NCI-H1092 treated with DMSO at 0.1 percent for 48 hours (cell line): ENCODE data around the gene PIEZO1.

ENCODE experiments used
- DNase-seq: peaks from one replicate; lab custom pipeline; 2025; lab: John Stamatoyannopoulos, UW

The PIEZO1 gene

DNA sequence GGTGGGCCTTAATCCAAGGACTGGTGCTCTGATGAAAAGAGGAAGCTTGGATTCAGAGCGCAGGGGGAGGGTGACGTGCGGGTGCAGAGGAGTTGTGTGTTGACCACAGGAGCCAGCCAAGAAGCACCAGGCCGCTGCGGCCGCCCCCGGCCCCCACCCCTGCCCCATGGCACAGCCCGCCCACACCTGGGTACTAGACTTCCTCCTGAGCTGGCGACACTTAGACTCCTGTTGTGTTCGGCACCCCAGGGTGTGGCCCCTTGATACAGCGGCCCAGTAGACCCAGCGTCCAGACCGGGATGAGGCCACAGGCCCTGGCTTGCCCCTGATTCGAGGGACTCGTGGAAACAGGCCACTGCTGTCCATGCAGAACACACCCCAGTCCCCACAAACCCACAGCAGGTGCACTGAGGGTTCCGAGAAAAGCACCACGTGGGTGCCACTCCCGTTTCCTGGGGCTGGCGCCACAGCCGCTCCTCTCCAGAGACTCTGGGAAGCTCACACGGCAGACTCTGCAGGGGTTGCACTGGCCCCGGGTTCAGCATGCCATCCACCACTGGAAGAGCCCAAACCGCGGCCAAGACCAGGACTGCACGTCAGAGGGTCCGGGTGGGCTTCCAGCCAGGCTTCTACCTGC is 93.0 kb downstream of the PIEZO1 start:
- no peak for DNase-seq

DNA sequence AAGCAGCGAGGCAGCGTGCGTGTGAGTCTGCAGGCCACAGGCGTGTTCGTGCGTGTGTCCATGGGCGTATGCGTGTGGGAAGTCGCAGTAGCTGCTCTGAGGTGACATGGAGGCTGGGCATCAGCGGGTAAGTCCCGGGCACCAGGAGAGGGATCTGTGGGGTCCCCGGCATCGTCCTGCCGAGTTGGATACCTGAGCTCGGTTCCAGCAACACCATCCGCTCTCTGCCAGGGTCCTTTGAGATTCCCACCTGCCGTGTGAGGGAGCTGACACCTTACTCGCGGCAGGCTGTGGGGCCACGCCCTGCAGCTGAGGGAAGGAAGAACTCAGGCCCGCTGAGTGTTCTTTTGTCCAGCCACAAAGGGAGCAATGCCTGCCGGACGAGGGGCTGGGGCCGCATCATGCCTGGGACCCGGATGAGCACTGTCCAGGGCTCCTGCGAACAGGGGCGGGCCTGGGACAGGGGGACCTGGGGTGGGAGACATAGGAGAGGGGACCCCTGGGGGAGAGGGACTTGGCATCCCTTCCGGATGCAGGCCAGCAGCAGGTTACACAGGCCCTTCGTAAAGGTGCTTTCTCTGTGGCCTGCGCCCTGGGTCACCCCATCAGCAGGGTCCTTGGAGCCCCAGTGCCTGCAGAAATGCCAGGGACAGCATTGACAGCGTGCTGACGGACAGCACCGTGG is 93.7 kb downstream of the PIEZO1 start:
- DNase-seq = no peak

DNA sequence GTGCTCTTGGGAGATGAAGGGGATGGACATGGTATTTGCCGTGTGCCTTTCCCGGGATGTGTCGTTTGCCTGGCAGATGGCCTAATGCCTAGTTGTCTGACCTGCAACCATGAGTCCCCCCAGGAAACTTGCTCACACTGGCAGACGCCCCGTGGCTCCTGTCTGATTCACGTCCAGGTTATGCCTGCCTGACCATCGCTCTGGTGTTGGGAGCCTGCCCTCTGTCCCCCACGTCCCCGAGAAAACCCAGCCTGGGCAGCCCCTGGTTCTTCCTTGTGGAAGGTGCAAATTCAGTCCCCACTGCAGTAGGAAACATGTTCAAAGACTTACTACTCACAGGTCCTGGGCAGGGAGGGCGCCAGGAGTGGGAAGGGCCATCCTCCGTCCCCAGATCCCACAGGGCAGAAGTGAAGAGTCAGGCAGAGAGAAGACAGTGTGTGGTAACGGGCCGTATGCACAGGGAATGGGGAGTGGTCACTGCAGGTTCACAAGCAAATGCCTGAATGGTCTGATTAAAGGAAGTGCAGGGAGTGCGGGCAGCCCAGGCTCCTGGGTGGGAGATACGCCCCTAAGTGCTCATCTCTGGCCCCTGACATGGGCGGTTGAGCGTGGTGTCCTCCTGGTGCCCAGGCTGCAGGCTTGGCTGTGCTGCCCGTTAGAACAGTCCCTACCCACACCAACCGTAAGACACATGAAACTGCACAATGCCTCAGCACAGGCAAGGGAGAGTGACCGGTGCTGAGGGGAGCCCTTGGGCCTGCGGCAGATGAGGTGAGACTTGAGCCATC is 94.5 kb downstream of the PIEZO1 start:
- DNase-seq = no peak

DNA sequence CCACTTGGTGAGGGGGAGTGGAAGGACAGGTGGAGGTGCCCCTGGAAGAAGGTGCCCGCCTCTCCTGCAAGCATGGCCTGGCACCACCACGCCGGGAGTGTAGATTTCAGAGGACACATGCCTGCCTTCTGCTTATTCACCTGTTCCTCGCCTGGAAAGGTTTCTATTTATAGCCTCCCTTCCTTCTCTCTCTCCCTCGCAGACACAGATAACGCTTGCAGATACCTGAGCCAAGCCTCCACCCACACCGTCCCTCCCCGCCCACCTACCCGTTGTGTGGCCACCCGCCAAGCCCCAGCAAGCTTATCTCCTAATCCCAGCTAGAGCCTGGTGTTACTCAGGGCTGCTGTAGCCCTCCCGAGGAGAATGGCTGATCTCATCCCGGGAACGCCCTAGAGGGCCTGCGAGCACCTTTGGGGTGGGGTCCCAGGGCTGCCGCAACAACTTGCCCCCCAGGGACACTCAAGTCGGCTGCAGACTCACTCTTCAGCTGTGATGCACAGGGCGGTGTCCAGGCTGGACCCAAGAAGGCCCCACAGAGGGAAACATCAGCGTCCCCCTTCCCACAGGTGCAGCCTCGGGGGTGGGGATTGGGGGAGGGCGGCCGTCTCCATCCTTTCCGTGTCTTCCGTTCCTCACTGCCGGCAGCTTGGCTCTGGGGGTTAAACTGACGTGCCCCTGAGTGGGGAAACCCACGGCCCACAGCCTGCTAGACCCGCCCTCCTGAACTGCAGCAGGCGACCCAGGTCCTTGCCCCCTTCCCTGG is 96.8 kb downstream of the PIEZO1 start:
- peak; percentile 33 for DNase-seq

DNA sequence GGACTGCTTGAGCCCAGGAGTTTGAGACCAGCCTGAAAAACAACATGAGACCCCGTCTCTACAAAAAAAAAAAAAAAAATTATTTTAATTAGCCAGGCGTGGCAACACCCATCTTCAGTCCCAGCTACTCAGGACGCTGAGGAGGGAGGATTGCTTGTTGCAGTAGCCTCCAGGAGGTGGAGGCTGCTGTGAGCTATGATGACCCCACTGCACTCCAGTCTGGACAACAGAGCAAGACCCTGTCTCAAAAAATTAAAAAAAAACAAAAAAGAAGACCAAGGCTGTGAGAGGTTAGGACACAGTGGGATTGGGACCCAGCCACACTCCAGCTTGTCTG is 97.4 kb downstream of the PIEZO1 start:
- no peak for DNase-seq

DNA sequence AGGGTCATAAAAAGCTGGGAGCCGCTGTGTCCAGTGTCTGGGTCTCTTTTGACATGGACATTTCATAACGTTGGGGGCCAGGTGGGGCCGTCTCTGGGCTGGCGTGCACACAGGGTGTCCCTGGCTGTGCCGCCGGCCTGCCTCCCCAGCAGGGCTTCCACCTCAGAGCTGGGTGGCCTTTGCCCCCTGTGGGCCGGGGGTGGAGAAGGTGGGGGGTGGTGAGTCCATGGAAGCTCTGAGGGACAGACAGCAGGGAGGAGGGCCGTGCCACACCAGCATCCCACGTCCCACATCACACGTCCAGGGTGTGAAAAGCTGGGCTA is 97.8 kb downstream of the PIEZO1 start:
- no peak for DNase-seq

DNA sequence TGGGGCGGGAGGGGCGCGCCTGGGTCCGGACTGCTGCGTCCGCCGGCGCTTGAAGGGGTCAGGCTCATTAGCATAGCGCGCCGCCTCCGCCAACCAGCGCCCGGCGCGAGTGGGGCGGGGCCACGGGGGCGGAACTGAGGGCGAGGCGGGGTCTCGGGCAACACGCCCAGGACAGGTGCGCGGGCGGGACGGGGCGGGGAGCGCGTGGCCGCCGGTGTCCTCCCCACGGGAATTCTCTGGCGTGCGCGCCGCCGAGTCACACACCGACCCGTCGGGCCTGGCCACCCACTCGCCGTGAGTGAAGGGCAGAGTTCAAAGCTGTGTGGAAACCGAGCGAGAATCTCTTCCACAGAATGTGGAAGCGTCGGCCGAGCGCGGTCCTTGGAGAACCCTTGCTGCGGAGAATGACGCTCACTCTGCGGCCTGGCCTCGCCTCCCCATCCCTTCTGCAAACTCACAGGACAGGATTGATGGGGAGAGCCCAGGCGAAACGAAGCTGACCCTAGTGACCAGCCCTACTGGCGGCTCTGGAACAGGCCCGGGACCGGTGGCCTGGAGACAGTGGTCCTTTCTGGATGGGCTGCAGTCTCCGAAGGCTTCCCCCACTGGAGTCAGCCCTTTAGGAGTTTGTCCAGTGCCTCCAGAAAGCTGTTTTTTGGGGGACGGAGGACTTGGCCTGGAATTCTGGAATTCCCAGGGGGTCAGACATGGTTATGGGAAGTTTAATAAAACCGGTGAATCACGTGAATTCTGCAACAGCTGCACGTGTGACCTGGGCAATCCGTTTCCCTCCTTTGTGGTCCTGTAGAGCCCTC is 98.4 kb downstream of the PIEZO1 start, which contains the start of gene SNAI3:
TSS of gene SNAI3 (minus strand) at position 69 of the 815 bp plus-strand sequence. CDS start 101 bp downstream, outside the sequence.
- DNase-seq = peak; percentile 48

DNA sequence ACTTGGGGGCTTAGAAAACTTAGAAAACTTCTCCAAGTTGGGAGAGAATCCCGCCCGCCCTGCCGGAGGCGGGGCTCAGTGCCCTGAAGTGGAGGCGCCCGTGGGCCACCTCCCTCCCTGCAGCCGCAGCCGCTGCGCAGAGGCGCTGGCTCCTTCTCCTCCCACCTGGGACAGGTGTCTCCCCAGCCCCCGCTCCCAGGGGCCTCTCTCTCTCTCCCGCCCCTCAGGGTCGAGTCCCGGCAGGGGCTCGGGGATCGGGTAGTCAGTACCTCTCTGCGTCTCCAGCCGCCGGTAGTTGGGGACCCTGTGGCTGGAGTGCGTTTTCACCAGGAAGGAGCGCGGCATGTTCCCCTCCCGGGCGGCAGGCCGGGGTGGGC is 99.0 kb downstream of the PIEZO1 start:
- DNase-seq = no peak

DNA sequence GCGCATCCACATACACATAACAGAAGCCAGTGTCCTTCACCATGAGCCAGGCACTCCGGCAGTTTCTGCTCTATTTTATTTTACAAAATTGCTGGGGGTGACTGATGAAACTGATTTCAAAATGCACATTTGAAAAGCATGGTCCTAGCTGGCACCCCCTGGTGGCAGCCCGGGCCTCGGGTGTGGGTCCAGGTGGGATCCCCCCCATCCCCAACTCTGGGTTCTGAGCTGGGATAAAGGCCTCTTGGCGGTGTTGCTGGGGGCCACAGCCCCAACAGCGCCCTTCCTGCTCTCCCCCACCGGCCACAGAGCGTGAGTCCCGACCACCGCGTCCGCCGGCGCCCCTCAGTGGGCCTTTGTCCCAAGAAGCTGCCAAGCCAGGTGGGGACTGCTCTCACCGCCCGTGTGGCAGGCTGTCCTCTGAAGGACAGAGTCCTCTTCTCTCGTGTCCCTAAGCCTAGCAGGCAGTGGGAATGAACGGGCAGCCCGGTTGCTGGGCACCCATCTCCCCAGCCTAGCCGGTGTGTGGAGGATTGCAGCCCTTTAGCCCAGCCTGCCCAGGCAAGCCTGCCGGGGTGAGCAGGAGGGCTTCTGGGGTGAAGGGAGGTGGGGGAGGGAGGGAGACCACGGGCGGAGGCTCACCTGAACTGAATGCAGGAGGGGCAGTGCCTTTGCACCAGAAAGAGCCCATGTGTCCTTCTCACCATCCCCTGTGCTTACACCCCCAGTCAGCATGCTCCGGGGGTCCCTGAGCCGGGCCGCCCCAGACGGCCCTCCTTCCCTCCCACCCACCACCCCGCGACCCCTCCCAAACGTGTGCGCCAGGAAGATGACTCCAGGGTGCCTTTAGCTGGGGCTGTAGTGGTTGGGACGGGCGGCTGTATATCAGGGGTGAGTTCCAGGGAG is 99.6 kb downstream of the PIEZO1 start:
- no peak for DNase-seq

DNA sequence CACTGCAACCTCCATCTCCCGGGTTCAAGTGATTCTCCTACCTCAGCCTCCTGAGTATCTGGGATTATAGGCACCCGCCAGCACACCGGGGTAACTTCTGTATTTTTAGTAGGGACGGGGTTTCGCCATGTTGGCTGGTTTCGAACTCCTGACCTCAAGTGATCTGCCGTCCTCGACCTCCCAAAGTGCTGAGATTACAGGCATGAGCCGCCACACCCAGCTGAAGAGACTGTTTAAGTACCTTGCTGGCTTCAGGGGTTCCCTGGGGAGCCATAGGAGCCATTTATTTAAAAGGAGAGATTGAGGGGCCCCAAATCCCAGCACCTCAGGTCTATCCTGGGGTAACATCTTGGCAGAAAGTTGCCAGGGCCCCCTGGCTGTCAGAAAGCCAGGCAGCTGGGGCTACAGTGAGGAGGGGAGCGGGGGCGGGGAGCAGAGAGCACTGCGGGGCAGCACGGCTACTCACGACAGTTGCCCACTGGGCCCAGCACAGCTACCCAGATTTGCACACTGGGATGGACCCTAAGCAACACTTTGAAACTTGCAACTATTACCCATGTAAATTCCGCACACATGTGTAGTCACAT is 100.4 kb downstream of the PIEZO1 start:
- DNase-seq = no peak

DNA sequence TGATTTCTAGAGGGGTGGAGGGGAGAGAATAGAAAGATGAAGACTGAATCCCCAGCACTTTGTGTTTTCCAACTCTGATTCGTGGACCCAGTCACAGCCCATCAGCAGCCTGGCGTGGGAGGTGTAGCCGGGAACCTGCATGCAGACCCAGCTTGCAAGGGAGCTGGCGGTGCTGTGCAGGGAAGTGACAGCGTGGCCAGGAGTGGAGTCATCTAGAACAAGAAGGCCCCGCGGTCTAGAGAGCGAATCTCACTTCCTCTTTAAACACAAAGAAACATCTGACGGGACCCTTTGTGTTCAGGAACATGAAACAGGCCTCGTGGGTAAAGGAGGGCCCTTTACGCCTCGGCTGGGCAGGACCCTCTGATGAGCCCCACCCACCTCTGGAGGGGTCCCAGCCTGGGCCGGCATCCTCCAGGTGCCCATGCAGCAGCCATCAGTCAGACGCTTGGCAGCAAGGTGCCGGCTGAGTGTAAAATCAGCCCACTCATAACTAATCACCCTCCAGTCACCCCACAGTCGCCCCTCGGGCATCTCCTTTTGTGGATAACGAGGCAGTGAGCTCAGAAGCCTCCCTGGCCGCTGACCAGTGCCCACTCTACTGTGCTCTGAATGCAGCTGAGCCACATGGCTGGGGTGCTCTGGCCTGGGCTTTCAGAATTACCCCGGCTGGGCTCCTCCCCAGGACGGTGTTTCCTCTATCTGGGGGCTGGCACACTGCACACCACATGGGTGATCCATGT is 103.1 kb downstream of the PIEZO1 start:
- no peak for DNase-seq

DNA sequence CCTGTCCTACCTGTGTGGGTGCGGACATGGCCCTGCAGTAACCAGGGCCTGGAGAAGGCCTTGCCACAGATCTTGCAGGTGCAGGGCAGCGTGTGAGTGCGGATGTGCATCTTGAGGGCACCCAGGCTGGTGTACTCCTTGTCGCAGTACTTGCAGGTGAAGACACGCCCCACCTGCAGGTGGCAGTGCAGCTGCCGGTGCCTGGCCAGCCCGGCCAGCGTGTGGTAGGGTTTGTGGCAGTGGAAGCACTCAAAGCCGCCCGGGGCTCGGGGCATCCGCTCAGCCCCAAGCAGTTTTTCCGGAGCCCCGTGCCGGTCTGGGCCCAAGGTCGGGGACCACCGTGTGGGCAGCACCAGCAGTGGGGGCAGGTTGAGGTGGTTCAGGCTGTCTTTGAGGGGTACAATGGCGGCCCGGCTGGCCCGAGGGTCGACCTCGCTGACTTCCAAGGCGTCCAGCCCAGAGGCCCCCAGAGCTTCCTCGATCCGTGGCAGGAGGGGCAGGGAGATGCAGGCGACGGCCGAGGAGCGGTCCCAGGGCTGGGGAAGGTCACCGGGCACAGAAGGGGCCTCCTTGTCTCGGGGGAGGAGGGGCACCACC is 103.8 kb downstream of the PIEZO1 start:
- DNase-seq = no peak

DNA sequence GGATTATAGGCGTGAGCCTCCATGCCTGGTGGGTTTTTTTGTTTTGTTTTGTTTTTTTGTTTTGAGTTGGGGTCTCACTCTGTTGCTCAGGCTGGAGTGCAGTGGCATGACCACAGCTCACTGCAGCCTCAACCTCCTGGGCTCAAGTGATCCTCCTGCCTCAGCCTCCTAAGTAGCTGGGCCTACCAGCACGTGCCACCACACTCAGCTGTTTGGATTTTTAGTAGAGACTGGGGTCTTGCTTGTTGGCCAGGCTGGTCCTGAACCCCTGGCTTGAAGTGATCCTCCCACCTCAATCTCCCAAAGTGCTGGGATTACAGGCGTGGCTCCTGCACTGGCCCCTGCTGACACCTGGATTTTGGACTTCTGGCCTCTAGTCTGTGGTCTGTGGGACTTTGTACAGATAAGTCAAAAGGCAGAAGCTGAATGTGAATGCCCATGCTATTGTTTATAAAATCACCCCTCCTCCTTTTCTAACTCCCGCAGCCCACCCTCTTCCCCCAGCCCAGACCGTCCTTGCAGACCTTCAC is 104.4 kb downstream of the PIEZO1 start:
- DNase-seq = no peak

DNA sequence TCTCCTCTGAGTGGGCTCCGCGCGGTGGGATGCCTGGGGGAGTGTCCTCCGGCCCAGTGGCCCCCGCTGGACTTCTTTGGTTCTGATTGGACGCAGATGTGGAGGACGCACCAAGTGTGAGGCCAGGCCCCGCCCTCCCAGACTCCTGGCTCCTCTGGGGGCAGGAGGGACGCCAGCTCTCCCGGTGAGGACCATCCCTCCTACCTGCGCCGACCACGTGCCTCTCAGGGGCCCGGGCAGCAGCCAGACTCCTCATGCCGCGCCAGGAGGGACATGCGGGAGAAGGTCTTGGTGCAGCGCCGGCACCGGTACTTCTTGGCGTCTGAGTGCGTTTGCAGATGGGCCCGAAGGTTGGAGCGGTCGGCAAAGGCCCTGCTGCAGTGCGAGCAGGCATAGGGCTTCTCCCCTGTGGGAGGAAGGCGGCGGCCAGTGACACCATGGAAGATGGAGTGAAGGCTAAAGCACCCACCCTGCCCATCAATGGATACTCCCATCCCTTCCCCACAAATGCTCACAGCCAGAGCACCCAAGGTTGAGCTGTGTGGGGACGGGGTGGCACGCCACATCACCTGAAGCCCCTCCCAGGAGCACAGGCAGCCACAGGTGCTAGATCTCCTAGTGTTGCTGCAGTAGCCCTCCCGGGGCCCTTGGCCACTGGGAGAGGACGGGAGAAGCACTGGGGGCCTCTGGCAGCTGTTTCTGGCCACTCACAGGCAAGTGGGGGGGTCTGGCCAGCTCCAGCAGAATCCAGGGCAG is 106.6 kb downstream of the PIEZO1 start:
- no peak for DNase-seq

DNA sequence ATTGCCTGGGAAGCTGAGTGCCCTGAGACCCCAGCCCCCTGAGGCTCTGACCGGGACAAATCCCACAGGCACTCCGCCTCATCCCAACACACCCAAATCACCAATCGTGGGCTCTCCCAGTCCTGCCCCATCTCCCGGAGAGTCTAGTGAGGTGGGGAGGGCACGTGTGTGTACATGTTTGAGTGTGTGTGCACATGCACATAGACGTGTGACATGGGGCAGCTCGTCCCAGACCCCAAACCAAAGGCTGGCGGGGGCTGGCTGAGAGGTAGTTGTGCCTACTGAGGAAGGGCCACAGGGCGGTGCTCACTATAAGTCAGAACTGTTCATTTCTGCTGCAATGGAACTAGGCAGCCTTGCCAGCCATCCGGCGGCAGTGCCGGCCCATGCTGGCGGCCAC is 107.3 kb downstream of the PIEZO1 start:
- no peak for DNase-seq

DNA sequence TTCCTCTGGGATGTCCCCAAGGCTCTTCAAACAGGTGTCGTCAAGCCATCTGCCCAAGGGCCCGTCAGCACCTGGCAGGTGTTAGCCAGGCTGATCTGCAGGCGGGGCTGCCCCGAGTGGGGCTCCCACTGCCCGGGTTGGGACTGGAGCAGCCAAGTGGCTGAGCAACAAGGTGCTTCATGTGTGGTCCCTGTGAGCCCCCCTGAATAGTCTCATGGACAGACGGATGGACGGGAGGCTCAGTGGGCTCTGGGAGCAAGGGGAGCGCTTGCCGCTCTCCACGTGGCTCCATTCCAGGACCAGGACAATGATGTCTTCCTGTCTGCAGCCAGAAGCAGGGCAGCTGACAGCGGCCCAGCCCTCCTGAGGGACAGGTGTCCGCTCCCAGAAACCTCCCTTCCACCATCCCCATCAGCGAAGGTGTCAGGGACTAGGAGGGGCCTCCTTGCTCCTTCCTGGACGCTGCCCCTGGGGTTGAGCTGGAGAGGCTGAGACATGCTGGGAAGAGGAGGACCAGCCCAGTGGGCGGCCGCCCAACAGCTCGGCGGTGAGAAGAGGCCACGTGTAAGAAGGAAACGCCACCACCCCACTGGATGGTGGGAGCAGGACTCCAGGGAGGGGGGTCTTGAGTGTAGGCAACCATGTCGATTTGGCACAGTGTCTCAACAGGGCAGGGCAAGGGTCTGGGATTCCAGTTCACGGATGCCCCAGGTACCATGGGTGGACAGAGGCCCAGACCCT is 108.3 kb downstream of the PIEZO1 start:
- no peak for DNase-seq

DNA sequence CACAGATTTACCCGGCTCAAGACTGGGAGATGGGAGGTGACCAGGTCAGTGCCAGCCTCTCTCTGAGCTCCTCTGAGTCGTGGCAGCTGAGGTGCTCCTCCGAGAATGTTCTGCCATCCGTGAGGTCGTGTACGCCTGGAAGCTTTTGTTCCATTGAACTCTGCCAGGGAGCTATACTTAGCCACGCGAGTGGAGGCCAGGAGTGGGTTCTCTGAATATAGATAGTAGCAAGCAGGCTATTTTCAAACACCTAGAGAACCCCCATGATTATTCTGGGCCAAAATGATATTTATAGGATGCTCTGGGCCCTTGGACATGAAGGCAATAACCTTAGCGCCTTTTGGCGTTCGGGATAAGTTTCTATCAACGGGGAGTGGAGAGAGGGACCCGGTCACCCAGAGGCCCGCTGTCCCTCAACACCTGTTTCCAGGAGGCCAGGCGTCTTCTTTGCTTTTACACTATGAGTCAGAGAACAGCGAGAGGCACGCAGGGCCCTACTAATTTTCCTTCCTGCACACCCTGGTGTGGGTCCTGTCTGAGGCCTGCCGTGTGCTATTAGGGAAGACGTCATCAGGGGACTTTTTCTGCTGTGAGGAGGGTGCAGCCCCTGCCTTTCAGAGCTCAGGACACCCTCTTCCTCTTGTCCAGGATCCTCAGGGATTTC is 111.2 kb downstream of the PIEZO1 start:
- no peak for DNase-seq
